Right lobe of liver (tissue), 6 donors: ENCODE measurements around the gene CFL1. TPM values are rescaled to one million over a fixed set of nuclear protein-coding genes. Genes with fewer than 3 reads are reported as not detected.
A peak's percentile ranks its signal among the peaks of the same experiment; 100 is the strongest.

Experiments used
- ATAC-seq, 4 donors: fragments of 200-7000 bp; cut with Tn5 transposase; one replicate each; pipeline ENCODE4 v1.9.1; 2020; ENCODE audit warnings: mild to moderate bottlenecking in 4 of 4, moderate library complexity in 4 of 4
- DNase-seq, 3 donors: peaks; one replicate each; pipeline ENCODE4 v3.0.0-alpha.2; 2020
- H3K27ac ChIP-seq, 3 donors: fragments of 200-600 bp; one replicate each; pipeline ENCODE4 v1.8.0; 2022
- H3K27me3 ChIP-seq, 2 donors: fragments of 200-600 bp; one replicate each; pipeline ENCODE4 v1.8.0; 2022
- H3K36me3 ChIP-seq, 4 donors: fragments of 200-600 bp; sonication (generic) in 1 of 4; one replicate each; pipeline versions ENCODE4 v1.5.1 to v1.8.0; 2017 to 2022; ENCODE audit warnings: control low read depth in 1 of 4
- H3K4me1 ChIP-seq, 4 donors: fragments of 200-600 bp; sonication (generic) in 1 of 4; one replicate each; pipeline versions ENCODE4 v1.5.1 to v1.8.0; 2017 to 2022; ENCODE audit warnings: control low read depth in 1 of 4
- H3K4me3 ChIP-seq, 3 donors: fragments of 200-600 bp; one replicate each; pipeline ENCODE4 v1.8.0; 2022
- H3K9me3 ChIP-seq, 4 donors: fragments of 200-600 bp; sonication (generic) in 1 of 4; one replicate each; pipeline versions ENCODE4 v1.5.1 to v1.8.0; 2017 to 2022; ENCODE audit warnings: control low read depth in 1 of 4
- POLR2A ChIP-seq: fragments of 450-650 bp; IDR thresholded peaks from one replicate; pipeline ENCODE4 v1.6.1; 2017; ENCODE audit warnings: antibody characterized with exemption, mild to moderate bottlenecking
- WGBS: methylation state at CpG from one replicate; pipeline ENCODE4 v1.1.6; 2018; ENCODE audit warnings: low coverage, low lambda C conversion rate; ENCODE audit not compliant: insufficient coverage; ENCODE audit errors: missing lambda C conversion rate; 5-methylcytosine and 5-hydroxymethylcytosine counted together
- intact Hi-C, 2 donors: fragments of 100-400 bp; cut with DNase I; formaldehyde crosslinking; loops; one replicate each; pipeline versions ENCODE4 v1.11.2 to v1.14.1; 2022
- total RNA-seq, 6 experiments: library from RNA; depleted of rRNA in 2 of 6; stranded (reverse); fragments of >200 nt in 2 of 6; fragmentation: NEBNext Ultra II Directional in 3 of 6; extraction: Animal tissue kit (Norgen Biotek cat#: 25700) in 3 of 6; gene quantifications; one replicate each; pipeline versions ENCODE4 v1.1.0 to v1.2.4, GENCODE V29; 2016 to 2023
- TF ChIP-seq, protein P1 (sequence below), 4 donors: fragments of 200-600 bp in 3 of 4; fragments of 450-650 bp in 1 of 4; IDR thresholded peaks; one replicate each; pipeline versions ENCODE4 v1.5.1 to v1.8.0; 2016 to 2022; ENCODE audit warnings: antibody characterized with exemption in 4 of 4, mild to moderate bottlenecking in 2 of 4
- donor health status: DM: no; HTN: yes; CAD: no.
- donor health status: DM: no; HTN: no; CAD: no.
- donor health status: DM: no; HTN: no; CAD: no.
- donor health status: DM: no; HTN: yes; CAD: no.
- donor health status: DM: no; HTN: yes; CAD: no.

The CFL1 gene
- total RNA-seq, 6 experiments from 2014 or later = 219 to 503 (median 313) TPM

DNA sequence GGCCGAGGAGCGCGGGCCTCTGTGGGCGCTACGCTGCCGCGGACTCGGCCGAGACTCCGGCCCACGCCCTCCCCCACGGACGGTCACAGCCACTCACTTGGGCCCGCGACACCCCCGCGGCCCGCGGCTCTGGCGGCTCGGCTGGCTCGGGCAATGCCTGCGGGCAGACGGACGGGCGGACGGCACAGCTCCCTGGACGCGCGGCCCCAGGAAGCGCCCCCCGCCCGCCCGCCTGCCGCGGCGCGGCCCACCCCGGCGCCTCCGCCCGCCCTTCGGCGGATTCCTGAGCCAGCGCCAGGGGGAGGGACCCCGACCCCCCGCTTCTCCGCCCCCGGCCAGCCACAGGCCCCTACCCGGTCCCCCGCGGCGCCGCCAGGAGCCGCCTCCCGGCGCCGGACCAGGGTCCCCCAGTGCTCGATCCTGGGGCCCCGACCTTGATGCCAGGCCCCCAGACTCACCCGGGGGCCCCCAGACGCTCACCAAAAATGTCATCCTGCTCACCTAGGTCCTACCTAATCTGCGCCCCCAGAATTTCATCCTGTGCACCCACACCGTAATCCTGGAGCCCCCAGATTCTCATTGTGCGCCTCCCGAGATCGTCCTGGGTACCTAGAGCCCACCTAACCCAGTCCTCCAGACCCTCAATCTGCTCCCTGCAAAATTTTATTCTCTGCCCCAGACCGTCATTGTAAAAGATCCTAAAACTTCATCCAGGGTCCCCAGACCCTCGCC, 14.8 kb upstream of the CFL1 start, which contains the start of gene EFEMP2:
Gene EFEMP2, minus strand, starts transcription at position 215 of the 732 bp plus-strand sequence. CDS start 446 bp downstream, outside the sequence.
- WGBS = 10% methylated on average over 7 of the region's 69 CpGs
- TF ChIP-seq, protein P1, sequence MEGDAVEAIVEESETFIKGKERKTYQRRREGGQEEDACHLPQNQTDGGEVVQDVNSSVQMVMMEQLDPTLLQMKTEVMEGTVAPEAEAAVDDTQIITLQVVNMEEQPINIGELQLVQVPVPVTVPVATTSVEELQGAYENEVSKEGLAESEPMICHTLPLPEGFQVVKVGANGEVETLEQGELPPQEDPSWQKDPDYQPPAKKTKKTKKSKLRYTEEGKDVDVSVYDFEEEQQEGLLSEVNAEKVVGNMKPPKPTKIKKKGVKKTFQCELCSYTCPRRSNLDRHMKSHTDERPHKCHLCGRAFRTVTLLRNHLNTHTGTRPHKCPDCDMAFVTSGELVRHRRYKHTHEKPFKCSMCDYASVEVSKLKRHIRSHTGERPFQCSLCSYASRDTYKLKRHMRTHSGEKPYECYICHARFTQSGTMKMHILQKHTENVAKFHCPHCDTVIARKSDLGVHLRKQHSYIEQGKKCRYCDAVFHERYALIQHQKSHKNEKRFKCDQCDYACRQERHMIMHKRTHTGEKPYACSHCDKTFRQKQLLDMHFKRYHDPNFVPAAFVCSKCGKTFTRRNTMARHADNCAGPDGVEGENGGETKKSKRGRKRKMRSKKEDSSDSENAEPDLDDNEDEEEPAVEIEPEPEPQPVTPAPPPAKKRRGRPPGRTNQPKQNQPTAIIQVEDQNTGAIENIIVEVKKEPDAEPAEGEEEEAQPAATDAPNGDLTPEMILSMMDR (IDR thresholded peaks at IDR 0.05) = no peak
- TF ChIP-seq POLR2A = no peak
- H3K4me1 ChIP-seq = peaks cover 0 to 9% (median 0%) of the 10 kb centered on the region in 4 donors
- H3K27me3 ChIP-seq = no peaks in the 10 kb centered on the region
- intact Hi-C loops = no loop called here
- peak within 1 kb of the TSS; percentile 27 to 55 (median 45) for H3K4me3 ChIP-seq
- H3K36me3 ChIP-seq = no peaks in the 10 kb centered on the region
- DNase-seq (no peak), ATAC-seq (no peak)
- peak within 1 kb of the TSS; percentile 56 to 88 (median 69) for H3K27ac ChIP-seq
- H3K9me3 ChIP-seq = no peaks in the 10 kb centered on the region

DNA sequence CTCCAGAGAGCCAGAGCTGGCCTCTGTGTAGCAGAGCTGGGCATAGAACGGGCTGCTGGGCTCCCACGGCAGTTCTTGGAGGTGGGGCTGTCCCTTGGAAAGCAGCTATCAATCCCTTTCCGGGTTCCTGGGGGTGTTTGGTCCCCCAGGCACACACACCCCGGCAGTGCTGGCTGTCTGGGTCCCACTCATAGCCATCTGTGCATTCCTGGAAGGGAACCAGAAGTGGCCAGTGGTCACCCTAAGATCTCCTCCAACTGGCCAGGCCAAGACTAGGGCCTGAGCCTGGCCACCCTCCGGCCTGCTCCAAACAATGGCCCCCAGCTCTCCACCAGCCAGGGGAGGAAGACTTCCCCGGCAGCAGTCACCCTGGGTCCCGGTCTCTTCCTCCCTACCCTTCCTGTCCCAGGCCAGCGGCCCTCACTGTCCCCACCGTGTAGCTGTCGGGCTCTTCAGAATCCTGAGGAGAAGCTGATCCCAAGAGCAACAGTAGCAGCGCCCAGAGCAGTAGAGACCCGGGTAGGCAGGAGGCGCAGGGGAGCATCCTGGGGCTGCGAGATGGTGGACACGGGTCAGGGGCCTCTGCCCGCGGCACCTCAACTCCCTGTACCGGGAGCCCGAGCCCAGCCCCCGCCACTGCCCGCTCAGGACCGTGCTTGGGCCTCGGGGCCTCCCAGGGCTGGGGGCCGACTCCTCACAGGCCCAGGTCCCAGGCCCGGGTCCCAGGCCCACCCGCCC, 14.0 kb upstream of the CFL1 start:
- Histone ChIP-seq H3K9me3 (no peaks in the 10 kb centered on the region), H3K4me3 (peak overlapping the region; percentile 27 to 55 (median 45)), H3K27ac (peak overlapping the region; percentile 52 to 88 (median 69)), H3K36me3 (no peaks in the 10 kb centered on the region), H3K4me1 (peaks cover 0 to 9% (median 0%) of the 10 kb centered on the region in 4 donors), H3K27me3 (no peaks in the 10 kb centered on the region)
- ATAC-seq (peak in 1 of 4 donors; percentile 10), DNase-seq (peak in 1 of 3 donors; percentile 56)
- intact Hi-C loops = no loop called here
- TF ChIP-seq, protein P1 (IDR thresholded peaks at IDR 0.05) = no peak
- no peak for TF ChIP-seq POLR2A
- WGBS = 83% methylated on average over 2 of the region's 26 CpGs

DNA sequence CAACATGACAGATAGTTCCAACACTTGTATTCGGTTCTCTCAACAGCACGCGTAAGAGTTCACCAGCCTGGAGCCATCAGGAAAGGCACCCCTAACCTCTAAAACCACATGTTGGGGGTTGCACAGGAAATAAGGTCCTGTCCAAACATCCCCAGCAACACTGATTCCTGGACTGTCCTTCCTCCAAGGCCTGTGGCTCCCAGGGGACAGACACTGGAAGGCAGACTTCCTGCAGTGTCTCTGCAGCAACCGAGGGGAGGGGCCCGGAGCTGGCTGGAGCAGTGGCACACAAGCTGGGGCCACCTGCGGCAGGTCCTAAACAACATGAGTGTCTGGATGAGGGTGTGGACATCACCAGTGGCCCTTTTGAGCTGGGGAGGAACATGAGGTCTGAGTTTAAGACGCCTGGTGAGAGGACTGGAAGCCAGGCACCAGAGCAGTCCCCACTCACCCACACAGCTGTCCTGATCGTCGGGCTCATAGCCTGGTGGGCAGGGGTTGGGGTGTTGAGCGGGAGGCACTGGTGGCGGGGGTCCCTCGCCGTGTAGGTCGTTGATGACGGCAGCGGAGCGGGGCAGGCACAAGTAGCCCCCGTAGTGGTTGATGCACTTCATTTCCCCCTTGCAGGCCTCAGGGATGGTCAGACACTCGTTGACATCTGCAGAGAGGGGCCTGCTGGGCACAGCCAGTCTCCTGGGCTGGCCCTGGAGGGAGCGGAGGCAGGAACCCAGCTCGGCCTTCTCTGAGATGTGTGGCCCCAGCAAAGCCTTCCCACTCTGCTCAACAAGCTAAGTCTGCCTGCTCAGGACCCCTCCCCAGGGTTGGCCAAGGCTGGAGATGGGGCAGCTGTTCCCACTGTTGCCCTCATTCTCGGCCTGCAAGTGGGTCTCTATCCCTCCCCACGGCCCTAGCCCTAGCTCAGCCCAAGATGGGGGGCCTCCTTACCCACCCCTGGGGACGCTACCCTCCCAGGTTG, 13.0 kb upstream of the CFL1 start:
- peak overlapping the region; percentile 52 to 88 (median 69) for H3K27ac ChIP-seq
- H3K4me3 ChIP-seq = no peak overlapping the region
- peaks cover 0 to 3% (median 1%) of the 10 kb centered on the region in 4 donors for H3K36me3 ChIP-seq
- peaks cover 0 to 9% (median 0%) of the 10 kb centered on the region in 4 donors for H3K4me1 ChIP-seq
- TF ChIP-seq, protein P1 (IDR thresholded peaks at IDR 0.05) = no peak
- no peak for TF ChIP-seq POLR2A
- 55% methylated on average over 7 of the region's 24 CpGs for WGBS
- H3K9me3 ChIP-seq = no peaks in the 10 kb centered on the region
- ATAC-seq (peak in 1 of 4 donors; percentile 3), DNase-seq (peak in 1 of 3 donors; percentile 52)
- intact Hi-C loops = no loop called here
- no peaks in the 10 kb centered on the region for H3K27me3 ChIP-seq

DNA sequence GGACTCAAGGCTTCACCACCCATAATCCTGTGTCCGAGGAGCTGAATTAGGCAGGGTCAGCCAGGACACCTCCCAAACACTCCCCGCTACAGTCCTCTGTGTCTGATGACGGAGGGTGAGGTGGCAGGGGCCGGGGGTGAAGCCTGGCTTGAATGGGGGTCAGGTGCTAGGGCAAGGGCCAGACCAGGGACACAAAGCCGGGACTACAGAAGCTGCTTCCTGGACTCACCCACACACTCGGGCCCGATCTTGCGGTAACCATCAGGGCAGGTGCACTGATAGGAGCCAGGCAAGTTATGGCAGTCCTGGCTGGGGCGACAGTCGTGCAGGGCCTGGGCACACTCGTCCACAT, 12.3 kb upstream of the CFL1 start:
- DNase-seq (peak in 1 of 3 donors; percentile 52), ATAC-seq (no peak)
- H3K9me3 ChIP-seq = no peaks in the 10 kb centered on the region
- H3K36me3 ChIP-seq = peaks cover 0 to 4% (median 2%) of the 10 kb centered on the region in 4 donors
- intact Hi-C loops = no loop called here
- no peak overlapping the region for H3K4me3 ChIP-seq
- TF ChIP-seq, protein P1 (IDR thresholded peaks at IDR 0.05) = no peak
- TF ChIP-seq POLR2A = no peak
- H3K4me1 ChIP-seq = peaks cover 0 to 9% (median 0%) of the 10 kb centered on the region in 4 donors
- no CpG with 5 or more reads among the region's 11 CpGs for WGBS
- no peak overlapping the region for H3K27ac ChIP-seq
- no peaks in the 10 kb centered on the region for H3K27me3 ChIP-seq
